HG03521 (cell line): Measurements from ENCODE around the gene ACKR3.

Experiments
- ATAC-seq: cut with Tn5 transposase; IDR thresholded peaks from one replicate; pipeline ENCODE4 v1.9.1; 2021; ENCODE audit warnings: mild to moderate bottlenecking, moderate library complexity; ENCODE audit not compliant: unreplicated experiment

The ACKR3 gene

GRCh38 chr2:236548179-236548921 is 21.3 kb upstream of the ACKR3 start:
- no peak for ATAC-seq

DNA sequence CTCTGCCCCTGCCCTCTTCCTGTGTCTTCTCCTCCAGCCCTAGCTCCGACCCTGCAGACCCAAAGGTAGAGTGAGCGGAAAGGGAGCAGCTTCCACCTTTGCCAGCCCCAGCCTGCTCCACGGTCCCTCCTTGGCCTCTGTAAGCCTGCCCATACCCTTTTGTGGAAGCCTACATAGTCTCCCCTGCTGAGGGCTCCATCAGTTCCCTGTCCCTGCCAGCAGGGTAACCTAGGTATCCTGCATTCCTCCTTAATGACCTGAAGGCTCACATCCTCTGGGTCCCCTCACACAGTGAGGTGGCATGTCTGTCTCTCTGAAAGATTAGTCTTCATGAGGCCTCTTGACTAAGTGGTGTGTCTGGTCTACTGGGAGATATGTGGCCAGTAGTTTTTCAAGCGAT is 20.5 kb upstream of the ACKR3 start:
- no peak for ATAC-seq

DNA sequence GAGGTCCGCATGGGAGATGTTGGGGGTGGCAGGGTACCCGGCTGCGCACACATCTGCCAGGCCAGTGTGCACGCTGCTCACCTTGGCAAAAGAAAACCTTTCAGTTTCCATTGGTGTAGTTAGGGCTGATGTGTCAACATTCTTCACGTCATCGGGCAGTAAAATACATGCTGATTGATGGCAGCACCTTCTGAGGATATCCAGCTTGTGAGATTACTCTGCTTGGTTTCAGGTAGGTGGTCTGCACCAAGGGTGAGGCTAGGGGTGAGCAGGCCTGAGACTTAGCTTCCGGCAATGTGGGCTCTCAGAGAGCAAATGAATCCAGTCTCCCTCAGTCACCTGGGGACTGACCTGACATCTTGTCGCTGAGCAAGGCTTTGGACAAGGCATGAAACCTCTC is 19.3 kb upstream of the ACKR3 start:
- no peak for ATAC-seq

GRCh38 chr2:236550701-236551465 is 18.7 kb upstream of the ACKR3 start:
- ATAC-seq: peak; percentile 44

GRCh38 chr2:236551471-236552211 is 18.0 kb upstream of the ACKR3 start:
- ATAC-seq: no peak

- no peak for ATAC-seq
Observed at GRCh38 chr2:236552212-236552542, 17.4 kb upstream of the ACKR3 start.

- no peak for ATAC-seq
Observed at GRCh38 chr2:236552581-236553363, 16.9 kb upstream of the ACKR3 start.

- ATAC-seq: no peak
Observed at GRCh38 chr2:236553522-236553921, 16.1 kb upstream of the ACKR3 start.

- ATAC-seq: no peak
Observed at GRCh38 chr2:236554629-236555282, 14.9 kb upstream of the ACKR3 start.

DNA sequence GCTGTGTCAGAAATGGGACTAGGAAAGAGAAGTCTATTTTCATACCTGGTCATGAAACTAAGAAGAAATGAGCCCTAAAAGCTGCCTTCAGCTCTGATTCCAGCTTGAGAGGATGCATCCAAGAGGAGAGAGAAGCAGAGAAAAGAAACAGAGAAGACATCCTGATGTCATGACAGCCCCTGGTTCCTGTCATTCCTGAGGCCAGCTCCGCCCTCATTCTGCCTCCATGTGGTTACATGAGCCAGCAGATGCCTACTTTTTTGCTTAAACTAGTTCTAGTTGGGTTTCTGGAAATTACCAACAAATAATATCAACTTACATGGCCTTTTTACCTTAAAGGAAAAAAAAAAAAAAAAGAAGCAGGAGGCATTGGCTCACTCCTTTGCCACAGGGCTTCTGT is 14.1 kb upstream of the ACKR3 start:
- ATAC-seq: no peak

- ATAC-seq: no peak
Observed at GRCh38 chr2:236557306-236558030, 12.2 kb upstream of the ACKR3 start.

DNA sequence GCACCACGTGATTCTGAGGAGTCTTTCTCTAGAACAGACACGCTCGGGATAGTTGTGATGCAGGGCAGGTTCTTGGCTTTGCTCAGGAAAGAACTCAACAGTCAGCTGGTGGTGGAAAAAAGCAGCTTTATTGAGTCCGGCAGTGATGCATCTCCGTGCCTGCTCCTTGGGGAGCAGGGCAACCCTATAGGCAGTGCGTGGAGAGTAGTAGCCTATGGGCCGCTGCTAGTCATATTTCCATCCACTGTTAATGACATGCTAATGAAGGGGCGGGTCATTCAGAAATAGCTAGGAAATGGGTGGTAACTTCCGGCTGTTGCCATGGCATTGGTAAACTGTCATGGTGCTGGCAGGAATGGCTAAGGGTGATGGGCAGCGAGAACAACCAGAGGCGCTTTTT is 11.6 kb upstream of the ACKR3 start:
- no peak for ATAC-seq

GRCh38 chr2:236558993-236559978 is 10.3 kb upstream of the ACKR3 start:
- no peak for ATAC-seq

DNA sequence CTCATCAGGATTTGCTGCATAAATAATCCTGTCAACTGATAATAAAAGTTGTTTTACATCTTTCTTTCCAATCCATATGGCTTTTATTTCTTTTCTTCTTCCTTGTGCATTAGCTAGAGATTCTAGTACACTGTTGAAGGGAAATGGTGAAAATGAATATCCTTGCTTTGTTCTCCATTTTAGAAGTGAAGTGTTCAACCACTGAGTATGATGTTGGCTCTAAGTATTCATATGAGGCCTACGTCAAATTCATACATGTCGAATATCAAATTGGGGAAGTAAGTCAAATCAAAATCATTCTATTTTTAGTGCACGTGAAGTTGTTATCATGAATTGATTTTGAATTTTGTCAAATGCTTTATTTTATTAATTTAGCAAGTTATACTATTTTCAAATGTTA is 7.8 kb upstream of the ACKR3 start:
- ATAC-seq: no peak

DNA sequence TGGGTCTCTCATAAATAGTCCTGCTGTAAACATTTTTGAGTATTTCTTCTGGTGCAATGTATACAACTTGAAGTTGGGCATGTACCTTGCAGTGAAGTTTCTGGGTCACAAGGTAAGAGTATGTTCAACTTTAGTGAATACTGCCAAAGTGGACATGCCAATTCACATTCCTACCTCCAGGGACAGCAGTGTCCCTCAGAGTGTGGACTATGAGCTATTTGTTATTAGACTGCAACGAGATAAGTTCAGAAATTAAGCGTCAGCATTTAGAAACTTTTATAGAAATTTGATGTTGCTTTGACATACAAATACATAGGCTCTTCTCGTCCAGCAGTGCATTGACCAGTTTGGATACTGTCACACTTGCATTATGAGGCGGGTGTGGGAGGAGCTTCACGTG is 7.2 kb upstream of the ACKR3 start:
- no peak for ATAC-seq

DNA sequence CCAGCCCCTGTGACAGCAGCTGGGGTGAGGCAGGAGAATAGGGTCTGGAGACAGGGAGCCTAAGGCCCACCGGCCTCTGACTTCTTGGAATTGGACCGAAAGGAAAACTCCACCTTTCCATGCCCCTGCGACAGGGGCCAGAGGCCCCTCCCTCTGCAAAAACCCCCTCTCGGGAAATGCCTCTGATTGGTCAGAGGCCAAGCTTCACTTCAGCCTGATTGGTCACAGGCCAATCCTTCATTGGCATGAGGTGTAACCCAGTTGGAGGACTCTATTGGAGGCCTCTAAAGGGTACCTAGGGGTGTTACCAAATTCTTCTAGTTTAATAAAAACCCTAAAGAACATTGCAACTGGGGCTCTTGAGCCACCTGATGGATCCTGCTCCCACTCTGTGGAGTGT is 5.7 kb upstream of the ACKR3 start:
- ATAC-seq: no peak

DNA sequence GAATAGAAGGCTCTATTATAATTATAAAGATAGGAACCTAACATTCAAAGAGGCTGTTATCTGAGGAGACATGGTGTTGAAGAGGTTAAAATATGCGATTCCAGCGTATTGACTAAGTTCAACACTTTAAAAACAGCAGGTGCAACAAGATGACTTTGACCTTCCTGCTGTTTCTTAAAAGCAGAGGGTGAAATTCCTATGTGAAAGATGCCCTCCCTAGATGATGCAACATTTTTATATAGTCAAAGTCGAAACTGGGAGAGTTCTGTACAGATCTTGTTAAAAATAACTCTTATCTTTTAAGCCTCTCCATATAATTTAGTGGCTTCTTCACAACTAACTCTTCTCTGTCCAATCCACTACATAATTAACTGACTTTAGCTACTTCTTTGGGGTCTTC is 4.4 kb upstream of the ACKR3 start:
- ATAC-seq: no peak

GRCh38 chr2:236565879-236566402 is 3.7 kb upstream of the ACKR3 start:
- ATAC-seq: no peak

- no peak for ATAC-seq
Observed at GRCh38 chr2:236566596-236566995, 3.0 kb upstream of the ACKR3 start.
